ENCODE data around the gene MPPED1. TPM values are rescaled to one million over a fixed set of nuclear protein-coding genes. Genes with fewer than 3 reads are reported as not detected.

The MPPED1 gene
- total and polyA plus RNA-seq, 8 donors: 0.19 to 1.5 (median 0.47) TPM; not detected in 4

GRCh38 chr22:43393844-43394474 is 17.9 kb upstream of the MPPED1 start:
- intact Hi-C loops (cut with DNase I; ENCODE audit: low total_unique reads): no loop called here
- DNase-seq: no peak
- 86 to 98% (median 94%) methylated on average over 4 of the region's 4 CpGs for WGBS, 5 donors

GRCh38 chr22:43395086-43395695 is 16.6 kb upstream of the MPPED1 start:
- intact Hi-C loops (cut with DNase I; ENCODE audit: low total_unique reads): no loop called here

More at GRCh38 chr22:43393844-43394474, 17.9 kb upstream of the MPPED1 start:
- Histone ChIP-seq H3K27me3 (peaks cover 0 to 18% (median 0%) of the 10 kb centered on the region in 3 donors), H3K4me3 (no peak overlapping the region), H3K27ac (no peak overlapping the region), H3K9me3 (no peaks in the 10 kb centered on the region), H3K36me3 (no peaks in the 10 kb centered on the region), H3K4me1 (peaks cover 0 to 13% (median 9%) of the 10 kb centered on the region in 4 donors)
- TF ChIP-seq POLR2AphosphoS5 (IDR thresholded peaks at IDR 0.05) (no peak), POLR2A (IDR thresholded peaks at IDR 0.05) (no peak), CTCF (IDR thresholded peaks at IDR 0.05) (no peak), EP300 (IDR thresholded peaks at IDR 0.05) (no peak)

GRCh38 chr22:43396321-43396933 is 15.4 kb upstream of the MPPED1 start:
- Histone ChIP-seq H3K4me3 (no peak overlapping the region), H3K27ac (peak overlapping the region in 3 of 5 donors; percentile 41 to 46 (median 44)), H3K4me1 (peaks cover 0 to 13% (median 9%) of the 10 kb centered on the region in 4 donors), H3K36me3 (no peaks in the 10 kb centered on the region), H3K27me3 (peaks cover 0 to 36% (median 0%) of the 10 kb centered on the region in 3 donors), H3K9me3 (no peaks in the 10 kb centered on the region)
- TF ChIP-seq CTCF (IDR thresholded peaks at IDR 0.05): no peak
- TF ChIP-seq POLR2AphosphoS5 (IDR thresholded peaks at IDR 0.05): no peak
- TF ChIP-seq EP300 (IDR thresholded peaks at IDR 0.05): no peak
- no peak for TF ChIP-seq POLR2A (IDR thresholded peaks at IDR 0.05)
- DNase-seq: no peak
- intact Hi-C loops (cut with DNase I; ENCODE audit: low total_unique reads): no loop called here
- WGBS, 5 donors: 46 to 64% (median 54%) methylated on average over 15 to 17 of the region's 17 CpGs

More at GRCh38 chr22:43395086-43395695, 16.6 kb upstream of the MPPED1 start:
- DNase-seq: no peak
- no peak overlapping the region for H3K4me3 ChIP-seq
- H3K36me3 ChIP-seq: no peaks in the 10 kb centered on the region
- 34 to 51% (median 38%) methylated on average over 7 to 9 of the region's 9 CpGs for WGBS, 5 donors
- H3K27ac ChIP-seq: no peak overlapping the region
- TF ChIP-seq CTCF (IDR thresholded peaks at IDR 0.05) (no peak), POLR2A (IDR thresholded peaks at IDR 0.05) (no peak), POLR2AphosphoS5 (IDR thresholded peaks at IDR 0.05) (no peak)
- peaks cover 0 to 13% (median 9%) of the 10 kb centered on the region in 4 donors for H3K4me1 ChIP-seq
- H3K27me3 ChIP-seq: peaks cover 0 to 30% (median 0%) of the 10 kb centered on the region in 3 donors
- H3K9me3 ChIP-seq: no peaks in the 10 kb centered on the region

GRCh38 chr22:43396934-43397457 is 14.8 kb upstream of the MPPED1 start:
- no peak overlapping the region for H3K4me3 ChIP-seq
- intact Hi-C loops (cut with DNase I; ENCODE audit: low total_unique reads): no loop called here
- H3K4me1 ChIP-seq: peaks cover 0 to 13% (median 9%) of the 10 kb centered on the region in 4 donors
- H3K27me3 ChIP-seq: peaks cover 0 to 36% (median 0%) of the 10 kb centered on the region in 3 donors
- no peaks in the 10 kb centered on the region for H3K9me3 ChIP-seq
- DNase-seq: peak; percentile 56 to 66
- H3K36me3 ChIP-seq: no peaks in the 10 kb centered on the region
- TF ChIP-seq CTCF (IDR thresholded peaks at IDR 0.05) (no peak), POLR2A (IDR thresholded peaks at IDR 0.05) (no peak), EP300 (IDR thresholded peaks at IDR 0.05) (no peak), POLR2AphosphoS5 (IDR thresholded peaks at IDR 0.05) (no peak)
- WGBS, 5 donors: 18 to 46% (median 32%) methylated on average over 14 to 23 of the region's 23 CpGs
- peak overlapping the region in 3 of 5 donors; percentile 25 to 46 (median 44) for H3K27ac ChIP-seq
